ENCODE data around the gene CDH7.
A peak's percentile ranks its signal among the peaks of the same experiment; 100 is the strongest.

CDH7 gene

GRCh38 chr18:65822826-65823225 lies 72.0 kb downstream of the CDH7 start:
- DNase-seq = peak; percentile 1 to 66 (median 48)
- WGBS (ENCODE audit: insufficient coverage) = no CpG with 5 or more reads among the region's 2 CpGs
- H3K36me3 ChIP-seq (ENCODE audit: control insufficient read depth in 4 of 4, insufficient read depth in 4 of 4, low read length in 3 of 4) = no peaks in the 10 kb centered on the region
- no peaks in the 10 kb centered on the region for H3K27me3 ChIP-seq (replicated peaks in 2 of 5; ENCODE audit: control insufficient read depth in 4 of 5, insufficient read depth in 5 of 5, low read length in 4 of 5)
- H3K4me1 ChIP-seq (ENCODE audit: control extremely low read depth in 1 of 4, control insufficient read depth in 4 of 4, insufficient read depth in 4 of 4, low read length in 3 of 4) = no peaks in the 10 kb centered on the region
- H3K9me3 ChIP-seq (ENCODE audit: control extremely low read depth in 1 of 5, control insufficient read depth in 4 of 5, insufficient read depth in 2 of 5, low read depth in 1 of 5, low read length in 4 of 5) = no peaks in the 10 kb centered on the region
- no peak overlapping the region for H3K27ac ChIP-seq (ENCODE audit: insufficient read depth in 1 of 2, low read depth in 1 of 2, low read length in 2 of 2, poor library complexity in 1 of 2, severe bottlenecking in 2 of 2)
- POLR2A ChIA-PET = no interaction called here
- H3K4me3 ChIP-seq (ENCODE audit: control insufficient read depth in 1 of 7, extremely low read depth in 1 of 7, insufficient read depth in 4 of 7, low read depth in 2 of 7, low read length in 6 of 7) = no peak overlapping the region
- CTCF ChIA-PET = no interaction called here

- Histone ChIP-seq H3K4me3 (ENCODE audit: control insufficient read depth in 1 of 7, extremely low read depth in 1 of 7, insufficient read depth in 4 of 7, low read depth in 2 of 7, low read length in 6 of 7) (no peak overlapping the region), H3K4me1 (ENCODE audit: control extremely low read depth in 1 of 4, control insufficient read depth in 4 of 4, insufficient read depth in 4 of 4, low read length in 3 of 4) (no peaks in the 10 kb centered on the region), H3K27ac (ENCODE audit: insufficient read depth in 1 of 2, low read depth in 1 of 2, low read length in 2 of 2, poor library complexity in 1 of 2, severe bottlenecking in 2 of 2) (no peak overlapping the region), H3K36me3 (ENCODE audit: control insufficient read depth in 4 of 4, insufficient read depth in 4 of 4, low read length in 3 of 4) (no peaks in the 10 kb centered on the region), H3K27me3 (replicated peaks in 2 of 5; ENCODE audit: control insufficient read depth in 4 of 5, insufficient read depth in 5 of 5, low read length in 4 of 5) (no peaks in the 10 kb centered on the region), H3K9me3 (ENCODE audit: control extremely low read depth in 1 of 5, control insufficient read depth in 4 of 5, insufficient read depth in 2 of 5, low read depth in 1 of 5, low read length in 4 of 5) (no peaks in the 10 kb centered on the region)
- WGBS (ENCODE audit: insufficient coverage) = no CpG with 5 or more reads among the region's 1 CpG
- CTCF ChIA-PET = no interaction called here
- DNase-seq = no peak
- POLR2A ChIA-PET = no interaction called here
Observed at GRCh38 chr18:65827444-65827843, 76.6 kb downstream of the CDH7 start.

GRCh38 chr18:65835881-65836280 lies 85.1 kb downstream of the CDH7 start:
- Histone ChIP-seq H3K27me3 (replicated peaks in 2 of 5; ENCODE audit: control insufficient read depth in 4 of 5, insufficient read depth in 5 of 5, low read length in 4 of 5) (no peaks in the 10 kb centered on the region), H3K9me3 (ENCODE audit: control extremely low read depth in 1 of 5, control insufficient read depth in 4 of 5, insufficient read depth in 2 of 5, low read depth in 1 of 5, low read length in 4 of 5) (peaks cover 0 to 4% (median 0%) of the 10 kb centered on the region in 5 experiments), H3K4me1 (ENCODE audit: control extremely low read depth in 1 of 4, control insufficient read depth in 4 of 4, insufficient read depth in 4 of 4, low read length in 3 of 4) (no peaks in the 10 kb centered on the region), H3K36me3 (ENCODE audit: control insufficient read depth in 4 of 4, insufficient read depth in 4 of 4, low read length in 3 of 4) (peaks cover 0 to 2% (median 0%) of the 10 kb centered on the region in 4 experiments), H3K4me3 (ENCODE audit: control insufficient read depth in 1 of 7, extremely low read depth in 1 of 7, insufficient read depth in 4 of 7, low read depth in 2 of 7, low read length in 6 of 7) (no peak overlapping the region), H3K27ac (ENCODE audit: insufficient read depth in 1 of 2, low read depth in 1 of 2, low read length in 2 of 2, poor library complexity in 1 of 2, severe bottlenecking in 2 of 2) (no peak overlapping the region)
- POLR2A ChIA-PET = no interaction called here
- DNase-seq = no peak
- WGBS (ENCODE audit: insufficient coverage) = 94% methylated on average over 3 of the region's 4 CpGs
- CTCF ChIA-PET = interaction anchor here (0.9 kb wide), 1 partner anchor 10 kb away, joined by 3 read pairs; no protein-coding TSS in a partner anchor

- CTCF ChIA-PET = no interaction called here
- no peak overlapping the region for H3K27ac ChIP-seq (ENCODE audit: insufficient read depth in 1 of 2, low read depth in 1 of 2, low read length in 2 of 2, poor library complexity in 1 of 2, severe bottlenecking in 2 of 2)
- no peaks in the 10 kb centered on the region for H3K36me3 ChIP-seq (ENCODE audit: control insufficient read depth in 4 of 4, insufficient read depth in 4 of 4, low read length in 3 of 4)
- H3K4me3 ChIP-seq (ENCODE audit: control insufficient read depth in 1 of 7, extremely low read depth in 1 of 7, insufficient read depth in 4 of 7, low read depth in 2 of 7, low read length in 6 of 7) = no peak overlapping the region
- no CpG with 5 or more reads among the region's 2 CpGs for WGBS (ENCODE audit: insufficient coverage)
- H3K27me3 ChIP-seq (replicated peaks in 2 of 5; ENCODE audit: control insufficient read depth in 4 of 5, insufficient read depth in 5 of 5, low read length in 4 of 5) = no peaks in the 10 kb centered on the region
- POLR2A ChIA-PET = no interaction called here
- no peak for DNase-seq
- no peaks in the 10 kb centered on the region for H3K9me3 ChIP-seq (ENCODE audit: control extremely low read depth in 1 of 5, control insufficient read depth in 4 of 5, insufficient read depth in 2 of 5, low read depth in 1 of 5, low read length in 4 of 5)
- no peaks in the 10 kb centered on the region for H3K4me1 ChIP-seq (ENCODE audit: control extremely low read depth in 1 of 4, control insufficient read depth in 4 of 4, insufficient read depth in 4 of 4, low read length in 3 of 4)
Observed at GRCh38 chr18:65846107-65846506, 95.3 kb downstream of the CDH7 start.

- Histone ChIP-seq H3K36me3 (ENCODE audit: control insufficient read depth in 4 of 4, insufficient read depth in 4 of 4, low read length in 3 of 4) (no peaks in the 10 kb centered on the region), H3K4me1 (ENCODE audit: control extremely low read depth in 1 of 4, control insufficient read depth in 4 of 4, insufficient read depth in 4 of 4, low read length in 3 of 4) (no peaks in the 10 kb centered on the region), H3K27me3 (replicated peaks in 2 of 5; ENCODE audit: control insufficient read depth in 4 of 5, insufficient read depth in 5 of 5, low read length in 4 of 5) (no peaks in the 10 kb centered on the region), H3K9me3 (ENCODE audit: control extremely low read depth in 1 of 5, control insufficient read depth in 4 of 5, insufficient read depth in 2 of 5, low read depth in 1 of 5, low read length in 4 of 5) (no peaks in the 10 kb centered on the region), H3K4me3 (ENCODE audit: control insufficient read depth in 1 of 7, extremely low read depth in 1 of 7, insufficient read depth in 4 of 7, low read depth in 2 of 7, low read length in 6 of 7) (no peak overlapping the region), H3K27ac (ENCODE audit: insufficient read depth in 1 of 2, low read depth in 1 of 2, low read length in 2 of 2, poor library complexity in 1 of 2, severe bottlenecking in 2 of 2) (no peak overlapping the region)
- no peak for DNase-seq
- POLR2A ChIA-PET = no interaction called here
- CTCF ChIA-PET = no interaction called here
- WGBS (ENCODE audit: insufficient coverage) = no CpG with 5 or more reads among the region's 3 CpGs
Observed at GRCh38 chr18:65852273-65852672, 101.5 kb downstream of the CDH7 start.

GRCh38 chr18:65859075-65859474 lies 108.3 kb downstream of the CDH7 start:
- no peak overlapping the region for H3K27ac ChIP-seq (ENCODE audit: insufficient read depth in 1 of 2, low read depth in 1 of 2, low read length in 2 of 2, poor library complexity in 1 of 2, severe bottlenecking in 2 of 2)
- no peaks in the 10 kb centered on the region for H3K9me3 ChIP-seq (ENCODE audit: control extremely low read depth in 1 of 5, control insufficient read depth in 4 of 5, insufficient read depth in 2 of 5, low read depth in 1 of 5, low read length in 4 of 5)
- ChIA-PET CTCF (interaction anchor here (0.6 to 1.0 kb wide), 3 partner anchors 9 to 1846 kb away, joined by 3 to 4 read pairs (median 3); no protein-coding TSS in a partner anchor), POLR2A (no interaction called here)
- peaks cover 0 to 4% (median 0%) of the 10 kb centered on the region in 4 experiments for H3K36me3 ChIP-seq (ENCODE audit: control insufficient read depth in 4 of 4, insufficient read depth in 4 of 4, low read length in 3 of 4)
- no peaks in the 10 kb centered on the region for H3K4me1 ChIP-seq (ENCODE audit: control extremely low read depth in 1 of 4, control insufficient read depth in 4 of 4, insufficient read depth in 4 of 4, low read length in 3 of 4)
- 97% methylated on average over 3 of the region's 3 CpGs for WGBS (ENCODE audit: insufficient coverage)
- no peak overlapping the region for H3K4me3 ChIP-seq (ENCODE audit: control insufficient read depth in 1 of 7, extremely low read depth in 1 of 7, insufficient read depth in 4 of 7, low read depth in 2 of 7, low read length in 6 of 7)
- no peaks in the 10 kb centered on the region for H3K27me3 ChIP-seq (replicated peaks in 2 of 5; ENCODE audit: control insufficient read depth in 4 of 5, insufficient read depth in 5 of 5, low read length in 4 of 5)
- DNase-seq = no peak

GRCh38 chr18:65869527-65869926 lies 118.7 kb downstream of the CDH7 start:
- CTCF ChIA-PET = no interaction called here
- Histone ChIP-seq H3K9me3 (ENCODE audit: control extremely low read depth in 1 of 5, control insufficient read depth in 4 of 5, insufficient read depth in 2 of 5, low read depth in 1 of 5, low read length in 4 of 5) (no peaks in the 10 kb centered on the region), H3K27me3 (replicated peaks in 2 of 5; ENCODE audit: control insufficient read depth in 4 of 5, insufficient read depth in 5 of 5, low read length in 4 of 5) (no peaks in the 10 kb centered on the region), H3K27ac (ENCODE audit: insufficient read depth in 1 of 2, low read depth in 1 of 2, low read length in 2 of 2, poor library complexity in 1 of 2, severe bottlenecking in 2 of 2) (no peak overlapping the region), H3K4me3 (ENCODE audit: control insufficient read depth in 1 of 7, extremely low read depth in 1 of 7, insufficient read depth in 4 of 7, low read depth in 2 of 7, low read length in 6 of 7) (no peak overlapping the region), H3K36me3 (ENCODE audit: control insufficient read depth in 4 of 4, insufficient read depth in 4 of 4, low read length in 3 of 4) (no peaks in the 10 kb centered on the region), H3K4me1 (ENCODE audit: control extremely low read depth in 1 of 4, control insufficient read depth in 4 of 4, insufficient read depth in 4 of 4, low read length in 3 of 4) (no peaks in the 10 kb centered on the region)
- POLR2A ChIA-PET = no interaction called here
- no peak for DNase-seq
- WGBS (ENCODE audit: insufficient coverage) = 100% methylated on average over 1 of the region's 3 CpGs
